Effector memory CD8-positive, alpha-beta T cell (primary cell): Measurements from ENCODE around the gene PROX1.

Experiments
- ATAC-seq: fragments of 150-1000 bp; cut with Tn5 transposase; replicated peaks from 2 replicates; pipeline ENCODE4 v1.10.0; 2021; ENCODE audit warnings: mild to moderate bottlenecking, moderate library complexity
- DNase-seq, 3 experiments: peaks; one replicate each; pipeline ENCODE4 v3.0.0; 2021
- H3K27ac Mint-ChIP-seq, 2 donors: one replicate each; pipeline ENCODE4 v1.8.0; 2022; ENCODE audit warnings: mild to moderate bottlenecking in 2 of 2, mixed read lengths in 2 of 2, moderate library complexity in 2 of 2
- H3K27me3 Mint-ChIP-seq, 2 donors: one replicate each; pipeline ENCODE4 v1.8.0; 2022; ENCODE audit warnings: mixed read lengths in 2 of 2
- H3K36me3 Mint-ChIP-seq: one replicate; pipeline ENCODE4 v1.8.0; 2022; ENCODE audit warnings: mild to moderate bottlenecking, moderate library complexity, mixed read lengths; ENCODE audit not compliant: insufficient read depth
- H3K4me1 Mint-ChIP-seq, 2 donors: one replicate each; pipeline ENCODE4 v1.8.0; 2022; ENCODE audit warnings: low read depth in 2 of 2, mixed read lengths in 2 of 2
- H3K4me3 Mint-ChIP-seq, 2 donors: one replicate each; pipeline ENCODE4 v1.8.0; 2022; ENCODE audit warnings: mild to moderate bottlenecking in 2 of 2, mixed read lengths in 2 of 2, moderate library complexity in 2 of 2
- H3K9me3 Mint-ChIP-seq, 2 donors: one replicate each; pipeline ENCODE4 v1.8.0; 2022; ENCODE audit warnings: mixed read lengths in 2 of 2

The PROX1 gene

DNA sequence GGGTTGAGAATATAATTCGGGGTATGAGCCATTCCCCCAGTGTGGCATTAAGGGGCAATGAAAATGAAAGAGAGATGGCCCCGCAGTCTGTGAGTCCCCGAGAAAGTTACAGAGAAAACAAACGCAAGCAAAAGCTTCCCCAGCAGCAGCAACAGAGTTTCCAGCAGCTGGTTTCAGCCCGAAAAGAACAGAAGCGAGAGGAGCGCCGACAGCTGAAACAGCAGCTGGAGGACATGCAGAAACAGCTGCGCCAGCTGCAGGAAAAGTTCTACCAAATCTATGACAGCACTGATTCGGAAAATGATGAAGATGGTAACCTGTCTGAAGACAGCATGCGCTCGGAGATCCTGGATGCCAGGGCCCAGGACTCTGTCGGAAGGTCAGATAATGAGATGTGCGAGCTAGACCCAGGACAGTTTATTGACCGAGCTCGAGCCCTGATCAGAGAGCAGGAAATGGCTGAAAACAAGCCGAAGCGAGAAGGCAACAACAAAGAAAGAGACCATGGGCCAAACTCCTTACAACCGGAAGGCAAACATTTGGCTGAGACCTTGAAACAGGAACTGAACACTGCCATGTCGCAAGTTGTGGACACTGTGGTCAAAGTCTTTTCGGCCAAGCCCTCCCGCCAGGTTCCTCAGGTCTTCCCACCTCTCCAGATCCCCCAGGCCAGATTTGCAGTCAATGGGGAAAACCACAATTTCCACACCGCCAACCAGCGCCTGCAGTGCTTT is 9.4 kb downstream of the PROX1 start:
- no peak overlapping the region for H3K27ac Mint-ChIP-seq
- H3K27me3 Mint-ChIP-seq = peaks cover 6 to 16% of the 10 kb centered on the region in 2 donors
- H3K9me3 Mint-ChIP-seq = peaks cover 0 to 3% of the 10 kb centered on the region in 2 donors
- no peak for DNase-seq
- ATAC-seq = no peak
- H3K4me1 Mint-ChIP-seq = no peaks in the 10 kb centered on the region
- H3K4me3 Mint-ChIP-seq = no peak overlapping the region
- H3K36me3 Mint-ChIP-seq = no peaks in the 10 kb centered on the region

DNA sequence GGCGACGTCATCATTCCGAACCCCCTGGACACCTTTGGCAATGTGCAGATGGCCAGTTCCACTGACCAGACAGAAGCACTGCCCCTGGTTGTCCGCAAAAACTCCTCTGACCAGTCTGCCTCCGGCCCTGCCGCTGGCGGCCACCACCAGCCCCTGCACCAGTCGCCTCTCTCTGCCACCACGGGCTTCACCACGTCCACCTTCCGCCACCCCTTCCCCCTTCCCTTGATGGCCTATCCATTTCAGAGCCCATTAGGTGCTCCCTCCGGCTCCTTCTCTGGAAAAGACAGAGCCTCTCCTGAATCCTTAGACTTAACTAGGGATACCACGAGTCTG is 10.0 kb downstream of the PROX1 start:
- H3K27me3 Mint-ChIP-seq = peaks cover 2 to 10% of the 10 kb centered on the region in 2 donors
- H3K4me3 Mint-ChIP-seq = no peak overlapping the region
- no peak overlapping the region for H3K27ac Mint-ChIP-seq
- H3K4me1 Mint-ChIP-seq = no peaks in the 10 kb centered on the region
- H3K36me3 Mint-ChIP-seq = no peaks in the 10 kb centered on the region
- peaks cover 0 to 3% of the 10 kb centered on the region in 2 donors for H3K9me3 Mint-ChIP-seq
- ATAC-seq (no peak), DNase-seq (no peak)

DNA sequence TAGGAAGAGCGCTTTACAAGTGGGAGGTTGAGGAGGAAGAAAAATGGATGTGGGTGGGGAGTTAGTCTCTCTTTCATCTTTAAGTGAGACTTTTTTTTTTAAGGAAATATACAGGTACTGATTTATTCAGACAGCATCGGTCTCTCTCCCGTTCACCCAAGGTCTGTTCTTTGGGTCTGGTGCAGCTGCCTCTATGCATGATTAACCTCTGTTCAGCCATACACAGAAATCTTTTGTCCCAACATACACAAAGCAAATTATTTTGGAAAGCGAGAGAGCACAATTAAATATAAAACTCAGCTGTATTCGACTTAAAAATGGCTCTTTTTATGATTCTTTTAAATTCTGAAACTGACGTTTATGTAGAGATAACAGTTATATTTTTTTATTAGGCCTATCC is 11.0 kb downstream of the PROX1 start:
- DNase-seq = no peak
- no peak for ATAC-seq
- Mint-ChIP-seq H3K27me3 (peaks cover 0 to 4% of the 10 kb centered on the region in 2 donors), H3K36me3 (no peaks in the 10 kb centered on the region), H3K9me3 (peaks cover 0 to 3% of the 10 kb centered on the region in 2 donors), H3K4me3 (no peak overlapping the region), H3K27ac (no peak overlapping the region), H3K4me1 (no peaks in the 10 kb centered on the region)

DNA sequence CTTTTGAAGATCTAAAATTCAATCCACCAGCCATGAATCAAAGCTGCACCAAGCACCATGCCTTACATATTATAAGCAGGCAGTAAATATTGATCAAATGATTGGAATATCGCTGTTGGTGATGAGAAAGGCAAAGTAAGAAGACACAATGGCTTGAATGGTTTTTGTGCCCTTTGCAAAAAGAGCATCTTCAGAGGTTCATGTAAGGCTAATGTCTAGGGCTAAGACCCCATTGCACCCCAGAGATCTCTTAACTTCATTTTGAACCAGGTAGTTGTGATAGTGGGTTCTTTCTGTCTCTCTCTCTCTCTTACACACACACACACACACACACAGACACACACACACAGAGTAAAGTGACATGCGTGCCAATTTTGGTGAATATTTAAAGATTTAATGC is 12.0 kb downstream of the PROX1 start:
- no peaks in the 10 kb centered on the region for H3K36me3 Mint-ChIP-seq
- H3K4me3 Mint-ChIP-seq = no peak overlapping the region
- H3K4me1 Mint-ChIP-seq = no peaks in the 10 kb centered on the region
- ATAC-seq (no peak), DNase-seq (no peak)
- no peaks in the 10 kb centered on the region for H3K27me3 Mint-ChIP-seq
- H3K27ac Mint-ChIP-seq = no peak overlapping the region
- H3K9me3 Mint-ChIP-seq = peaks cover 0 to 3% of the 10 kb centered on the region in 2 donors

DNA sequence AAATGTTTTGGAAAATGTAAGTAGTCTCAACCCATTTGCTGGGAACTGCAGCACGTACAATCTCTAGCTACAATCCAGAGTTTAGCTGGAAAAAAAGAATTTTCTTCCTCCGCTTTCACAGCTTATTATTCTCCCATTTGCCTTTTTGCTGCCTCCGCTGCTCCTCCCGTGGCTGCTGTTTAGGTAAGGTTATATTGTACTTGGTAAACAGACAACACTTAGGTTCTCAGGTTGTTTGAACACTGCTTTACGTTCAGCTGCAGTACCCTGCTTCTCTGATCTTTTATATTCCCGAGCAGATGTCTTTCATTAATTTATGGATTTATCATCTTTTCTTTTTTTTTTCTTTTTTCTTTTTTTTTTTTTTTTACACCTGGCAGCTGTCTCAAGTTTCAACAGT is 14.3 kb downstream of the PROX1 start:
- ATAC-seq (no peak), DNase-seq (no peak)
- H3K27ac Mint-ChIP-seq = no peak overlapping the region
- no peaks in the 10 kb centered on the region for H3K27me3 Mint-ChIP-seq
- no peaks in the 10 kb centered on the region for H3K4me1 Mint-ChIP-seq
- no peak overlapping the region for H3K4me3 Mint-ChIP-seq
- H3K9me3 Mint-ChIP-seq = peaks cover 0 to under 1% of the 10 kb centered on the region in 2 donors
- H3K36me3 Mint-ChIP-seq = no peaks in the 10 kb centered on the region

DNA sequence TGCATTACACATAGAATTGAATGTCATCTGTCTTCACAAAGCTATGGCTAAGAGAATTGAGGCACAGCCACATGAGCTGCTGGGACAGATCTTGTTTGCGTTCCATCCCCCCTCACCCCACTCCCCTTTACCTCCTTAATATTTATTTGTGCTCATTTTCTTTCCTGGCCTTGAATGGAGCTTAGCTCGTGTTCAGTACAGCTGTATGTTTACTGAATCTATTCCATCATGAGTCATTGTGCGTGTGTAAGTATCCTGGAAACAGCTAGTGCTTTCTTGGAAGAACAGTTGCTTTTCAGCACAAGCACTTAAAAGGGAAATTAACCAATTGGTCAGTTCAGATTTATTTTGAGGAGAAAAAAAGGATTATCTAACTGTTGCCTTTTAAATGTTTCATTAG is 14.7 kb downstream of the PROX1 start:
- Mint-ChIP-seq H3K4me3 (no peak overlapping the region), H3K9me3 (no peaks in the 10 kb centered on the region), H3K4me1 (no peaks in the 10 kb centered on the region), H3K27me3 (no peaks in the 10 kb centered on the region), H3K27ac (no peak overlapping the region), H3K36me3 (no peaks in the 10 kb centered on the region)
- no peak for ATAC-seq
- DNase-seq = no peak

DNA sequence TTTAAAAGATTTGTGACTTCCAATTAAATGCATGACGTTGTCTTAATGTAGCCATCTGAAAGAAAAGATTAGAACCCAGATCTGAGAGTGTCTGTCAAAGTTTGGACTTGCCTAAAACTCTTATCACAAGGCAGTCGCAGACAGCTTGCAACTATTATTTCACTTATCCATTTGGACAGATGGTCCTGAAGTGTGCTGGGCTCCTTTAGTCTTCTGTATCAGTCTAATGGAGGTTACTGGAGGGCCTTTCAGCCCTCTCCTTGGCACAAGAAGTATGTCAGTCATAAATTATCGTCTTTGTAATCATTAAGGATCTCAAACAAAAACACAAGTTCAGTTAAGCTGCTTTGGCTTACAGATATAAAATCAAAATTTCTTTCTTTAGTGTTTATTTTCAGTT is 15.5 kb downstream of the PROX1 start:
- Mint-ChIP-seq H3K4me3 (no peak overlapping the region), H3K4me1 (no peaks in the 10 kb centered on the region), H3K27me3 (no peaks in the 10 kb centered on the region), H3K9me3 (peaks cover 0 to 1% of the 10 kb centered on the region in 2 donors), H3K36me3 (no peaks in the 10 kb centered on the region), H3K27ac (no peak overlapping the region)
- ATAC-seq (no peak), DNase-seq (no peak)

DNA sequence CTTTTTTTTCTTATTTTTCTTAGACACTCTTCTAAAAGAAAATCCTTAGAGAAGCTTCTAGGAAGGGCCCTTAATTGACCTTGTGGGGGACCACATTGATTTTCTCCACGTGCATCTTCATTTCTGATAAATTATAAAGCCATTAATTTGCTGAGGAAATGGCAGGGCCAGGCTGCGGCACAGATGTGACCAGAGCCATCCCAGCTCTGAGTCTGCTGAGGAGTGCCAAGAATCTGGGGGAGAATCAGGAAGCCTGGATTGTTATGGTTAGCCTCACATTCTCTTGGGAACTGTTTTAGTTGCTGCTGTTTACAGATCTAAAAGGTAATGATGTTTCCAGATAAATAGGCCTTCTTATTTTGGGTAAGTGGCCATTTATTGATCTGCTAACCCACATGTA is 16.2 kb downstream of the PROX1 start:
- Mint-ChIP-seq H3K36me3 (no peaks in the 10 kb centered on the region), H3K27me3 (no peaks in the 10 kb centered on the region), H3K4me3 (no peak overlapping the region), H3K27ac (no peak overlapping the region), H3K9me3 (peaks cover 0 to 2% of the 10 kb centered on the region in 2 donors), H3K4me1 (no peaks in the 10 kb centered on the region)
- no peak for DNase-seq
- ATAC-seq = no peak

DNA sequence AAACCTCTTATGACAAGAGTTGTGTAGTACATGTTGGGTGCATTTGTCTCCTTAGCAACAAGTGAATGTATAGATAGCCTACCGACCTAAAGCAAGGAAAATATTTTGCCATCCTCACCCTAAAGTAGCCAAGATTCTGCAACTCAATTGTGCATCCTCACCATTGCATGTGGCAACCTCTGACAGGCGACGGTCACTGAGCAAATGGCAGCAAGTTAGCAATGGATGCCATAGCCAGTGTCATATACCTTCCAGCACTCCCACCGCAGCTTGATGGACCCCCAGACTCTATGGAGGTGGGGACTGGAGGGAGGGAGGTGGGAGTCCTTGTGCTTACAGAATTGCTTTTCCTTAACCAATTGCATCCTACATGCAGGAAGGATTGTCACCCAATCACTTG is 17.0 kb downstream of the PROX1 start:
- H3K36me3 Mint-ChIP-seq = no peaks in the 10 kb centered on the region
- no peak overlapping the region for H3K27ac Mint-ChIP-seq
- ATAC-seq (no peak), DNase-seq (no peak)
- peaks cover 0 to 2% of the 10 kb centered on the region in 2 donors for H3K9me3 Mint-ChIP-seq
- H3K4me1 Mint-ChIP-seq = no peaks in the 10 kb centered on the region
- no peak overlapping the region for H3K4me3 Mint-ChIP-seq
- no peaks in the 10 kb centered on the region for H3K27me3 Mint-ChIP-seq

DNA sequence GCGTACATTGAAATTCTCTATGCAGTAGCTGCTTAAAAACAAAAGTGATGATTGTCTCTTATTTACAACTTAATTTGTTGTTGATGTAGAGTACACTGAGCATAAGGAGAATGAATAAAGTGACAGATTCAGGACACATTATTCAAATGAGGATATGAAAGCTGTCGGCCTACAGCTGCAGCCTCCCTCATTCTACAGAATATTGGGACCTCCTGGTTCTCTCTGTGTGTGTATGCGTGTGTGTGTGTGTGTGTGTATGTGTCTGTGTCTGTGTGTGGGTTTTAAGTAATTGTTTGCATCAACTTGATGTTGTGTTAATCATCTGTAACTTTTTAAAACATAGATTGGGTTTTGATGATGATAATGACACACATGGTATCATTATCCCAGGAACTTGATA is 17.9 kb downstream of the PROX1 start:
- DNase-seq (no peak), ATAC-seq (no peak)
- no peaks in the 10 kb centered on the region for H3K27me3 Mint-ChIP-seq
- no peaks in the 10 kb centered on the region for H3K36me3 Mint-ChIP-seq
- peaks cover 0 to 2% of the 10 kb centered on the region in 2 donors for H3K9me3 Mint-ChIP-seq
- H3K27ac Mint-ChIP-seq = no peak overlapping the region
- H3K4me1 Mint-ChIP-seq = no peaks in the 10 kb centered on the region
- H3K4me3 Mint-ChIP-seq = no peak overlapping the region

DNA sequence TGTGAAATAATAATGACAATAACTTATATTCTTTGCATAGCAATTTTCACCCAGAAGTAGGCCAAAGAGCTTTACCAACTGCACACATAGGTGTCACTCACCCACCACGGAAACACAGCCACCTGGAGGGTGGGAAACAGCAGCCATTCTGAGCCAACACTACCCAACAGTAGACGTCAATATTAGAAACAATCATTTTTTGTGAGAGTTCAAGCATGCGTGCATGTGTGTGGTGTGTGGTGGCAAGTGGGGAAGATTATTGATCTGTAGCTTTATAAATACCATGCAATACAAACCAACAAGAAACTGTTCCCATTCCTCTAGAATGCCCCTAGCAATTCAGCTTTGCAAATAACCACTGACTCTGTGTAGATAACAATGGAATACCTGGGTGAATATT is 19.1 kb downstream of the PROX1 start:
- DNase-seq (no peak), ATAC-seq (no peak)
- Mint-ChIP-seq H3K27ac (no peak overlapping the region), H3K9me3 (peaks cover 0 to 2% of the 10 kb centered on the region in 2 donors), H3K36me3 (no peaks in the 10 kb centered on the region), H3K4me1 (no peaks in the 10 kb centered on the region), H3K27me3 (peaks cover 0 to 3% of the 10 kb centered on the region in 2 donors), H3K4me3 (no peak overlapping the region)

DNA sequence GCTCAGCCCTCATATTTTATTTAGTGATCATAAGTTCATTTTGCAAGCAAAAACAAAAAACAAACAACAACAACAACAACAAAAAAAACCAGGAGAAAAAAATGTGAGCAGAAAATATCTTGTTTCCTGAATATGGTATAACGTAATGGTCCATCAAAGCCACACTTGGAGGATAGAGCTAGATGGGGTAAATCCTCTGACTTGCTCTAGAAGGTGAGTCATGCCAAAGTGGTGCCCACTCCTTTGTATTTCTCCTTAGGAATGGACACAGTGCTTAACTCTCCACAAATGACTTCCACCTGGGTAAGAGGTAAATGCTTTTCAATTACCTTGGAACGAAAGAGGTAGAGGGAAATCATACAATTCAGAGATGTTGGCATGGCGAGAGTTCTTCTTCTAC is 20.6 kb downstream of the PROX1 start:
- no peak for DNase-seq
- Mint-ChIP-seq H3K4me3 (no peak overlapping the region), H3K9me3 (peaks cover 0 to 2% of the 10 kb centered on the region in 2 donors), H3K27me3 (peaks cover 0 to 16% of the 10 kb centered on the region in 2 donors), H3K4me1 (no peaks in the 10 kb centered on the region), H3K36me3 (no peaks in the 10 kb centered on the region), H3K27ac (no peak overlapping the region)
- ATAC-seq = no peak

DNA sequence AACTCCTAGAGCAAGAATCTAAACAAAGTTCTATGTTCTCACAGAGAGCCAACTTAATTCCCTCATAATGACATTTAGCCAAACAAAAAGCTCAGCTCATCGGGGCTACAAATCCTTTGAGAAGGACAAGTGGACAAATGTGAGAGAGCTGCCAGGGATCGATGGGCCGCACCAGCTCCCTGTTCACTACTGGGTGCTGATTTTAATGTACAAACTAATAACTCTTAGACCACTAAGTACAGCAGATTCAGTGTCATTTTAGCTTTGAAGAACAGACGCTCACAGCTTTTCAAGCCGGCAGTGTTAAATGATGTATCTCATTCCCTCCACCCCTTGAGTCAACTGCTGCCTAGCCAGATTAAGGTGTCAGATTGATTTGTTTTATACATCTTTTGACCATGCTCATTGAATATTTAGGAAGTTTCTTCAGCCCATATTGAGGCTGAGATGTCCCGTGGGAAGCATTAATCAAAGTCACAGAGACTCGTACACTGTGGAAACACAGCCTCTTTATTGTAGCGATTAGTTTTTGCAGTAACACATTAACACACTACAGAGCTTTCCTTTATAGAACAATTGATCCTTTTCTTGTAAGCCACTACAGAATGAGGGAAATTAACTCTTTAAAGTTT is 21.1 kb downstream of the PROX1 start:
- H3K36me3 Mint-ChIP-seq = no peaks in the 10 kb centered on the region
- ATAC-seq (no peak), DNase-seq (no peak)
- H3K4me1 Mint-ChIP-seq = no peaks in the 10 kb centered on the region
- no peak overlapping the region for H3K27ac Mint-ChIP-seq
- peaks cover 0 to 2% of the 10 kb centered on the region in 2 donors for H3K9me3 Mint-ChIP-seq
- no peak overlapping the region for H3K4me3 Mint-ChIP-seq
- peaks cover 0 to 16% of the 10 kb centered on the region in 2 donors for H3K27me3 Mint-ChIP-seq

DNA sequence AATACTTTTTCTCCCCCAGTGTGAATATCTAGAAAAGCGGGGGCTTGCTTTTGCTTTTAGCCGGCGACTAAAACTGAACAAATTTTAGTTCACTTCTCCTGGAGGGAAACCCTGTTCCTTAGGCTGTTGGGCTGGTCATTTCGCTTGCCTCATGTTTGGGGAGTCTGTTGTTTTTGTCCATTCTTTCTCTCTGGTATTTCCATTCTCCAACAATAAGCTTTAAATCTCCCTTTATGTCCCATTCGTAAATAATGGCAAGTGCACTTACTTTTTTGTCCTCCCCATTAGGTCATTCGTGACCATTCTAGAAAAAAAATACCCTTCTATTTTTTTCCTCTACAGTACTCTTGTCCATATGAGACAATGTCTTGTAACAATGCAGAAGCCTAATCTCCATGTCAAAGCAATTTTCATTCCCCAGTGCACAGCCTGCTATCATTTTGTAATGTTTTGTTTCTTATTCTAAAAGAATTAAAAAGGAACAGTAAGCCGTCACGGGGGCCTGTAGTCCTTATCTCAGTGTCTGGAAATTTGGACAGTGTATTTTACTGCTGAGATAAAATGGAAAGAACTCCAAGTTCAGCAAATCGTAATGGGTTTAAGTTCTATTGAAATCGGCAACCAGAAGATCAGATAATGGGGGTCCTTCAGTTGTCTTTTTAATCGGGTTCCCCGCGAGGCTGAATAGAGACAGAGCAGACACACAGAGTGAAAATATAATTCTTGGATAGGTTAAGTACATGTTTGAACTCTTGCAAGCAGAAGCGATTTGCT is 21.8 kb downstream of the PROX1 start:
- DNase-seq = no peak
- Mint-ChIP-seq H3K36me3 (no peaks in the 10 kb centered on the region), H3K27ac (no peak overlapping the region), H3K4me1 (no peaks in the 10 kb centered on the region), H3K9me3 (peaks cover 0 to 2% of the 10 kb centered on the region in 2 donors), H3K4me3 (no peak overlapping the region), H3K27me3 (peaks cover 0 to 16% of the 10 kb centered on the region in 2 donors)
- no peak for ATAC-seq
